ENCODE measurements around the gene TTC9.

TTC9 gene

DNA sequence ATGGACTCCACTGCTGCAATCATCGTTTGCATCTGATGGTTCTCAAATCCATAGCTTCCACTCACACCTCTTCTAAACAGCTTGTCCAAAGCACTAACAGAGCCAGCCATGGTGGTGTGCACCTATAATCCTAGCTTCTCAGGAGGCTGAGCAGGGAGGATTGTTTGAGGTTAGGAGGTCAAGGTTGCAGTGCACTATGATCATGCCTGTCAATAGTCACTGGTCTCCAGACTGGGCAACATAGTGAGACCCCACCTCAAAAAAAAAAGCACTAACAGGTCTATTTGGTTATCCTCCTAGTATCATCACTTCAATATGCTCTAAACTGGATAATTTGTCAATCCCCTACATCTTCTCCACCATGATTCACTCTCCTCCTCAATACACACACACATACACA, 63.2 kb downstream of the TTC9 start:
- TF ChIP-seq, protein P1, sequence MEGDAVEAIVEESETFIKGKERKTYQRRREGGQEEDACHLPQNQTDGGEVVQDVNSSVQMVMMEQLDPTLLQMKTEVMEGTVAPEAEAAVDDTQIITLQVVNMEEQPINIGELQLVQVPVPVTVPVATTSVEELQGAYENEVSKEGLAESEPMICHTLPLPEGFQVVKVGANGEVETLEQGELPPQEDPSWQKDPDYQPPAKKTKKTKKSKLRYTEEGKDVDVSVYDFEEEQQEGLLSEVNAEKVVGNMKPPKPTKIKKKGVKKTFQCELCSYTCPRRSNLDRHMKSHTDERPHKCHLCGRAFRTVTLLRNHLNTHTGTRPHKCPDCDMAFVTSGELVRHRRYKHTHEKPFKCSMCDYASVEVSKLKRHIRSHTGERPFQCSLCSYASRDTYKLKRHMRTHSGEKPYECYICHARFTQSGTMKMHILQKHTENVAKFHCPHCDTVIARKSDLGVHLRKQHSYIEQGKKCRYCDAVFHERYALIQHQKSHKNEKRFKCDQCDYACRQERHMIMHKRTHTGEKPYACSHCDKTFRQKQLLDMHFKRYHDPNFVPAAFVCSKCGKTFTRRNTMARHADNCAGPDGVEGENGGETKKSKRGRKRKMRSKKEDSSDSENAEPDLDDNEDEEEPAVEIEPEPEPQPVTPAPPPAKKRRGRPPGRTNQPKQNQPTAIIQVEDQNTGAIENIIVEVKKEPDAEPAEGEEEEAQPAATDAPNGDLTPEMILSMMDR (IDR thresholded peaks at IDR 0.05; ENCODE audit: low read depth, low read length) = no peak
- no peak overlapping the region for H3K4me3 ChIP-seq (replicated peaks in 1 of 2; ENCODE audit: low read depth in 2 of 2, low read length in 2 of 2)
- DNase-seq (ENCODE audit: low read depth in 2 of 2) = no peak

DNA sequence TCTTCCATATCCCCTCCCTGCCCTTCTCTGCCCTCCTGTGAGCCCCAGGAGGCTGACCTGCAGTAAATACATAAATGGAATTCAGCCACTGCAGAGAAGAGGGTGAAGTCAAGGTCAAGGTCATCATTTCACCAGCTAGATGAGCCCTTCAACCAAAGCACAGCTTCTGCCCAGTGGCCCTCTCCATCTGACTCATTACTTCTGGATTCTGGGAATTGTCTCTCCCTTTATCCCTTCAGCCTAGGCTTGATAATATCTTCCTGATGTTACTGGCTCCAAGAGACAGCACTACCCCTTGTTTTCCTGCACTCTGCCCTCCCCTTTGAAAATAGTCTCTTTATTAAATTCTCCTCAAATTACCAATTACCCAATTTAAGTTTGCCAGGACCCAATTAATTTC, 64.5 kb downstream of the TTC9 start:
- no peak for DNase-seq (ENCODE audit: low read depth in 2 of 2)
- TF ChIP-seq, protein P1 (IDR thresholded peaks at IDR 0.05; ENCODE audit: low read depth, low read length) = no peak
- H3K4me3 ChIP-seq (replicated peaks in 1 of 2; ENCODE audit: low read depth in 2 of 2, low read length in 2 of 2) = no peak overlapping the region

DNA sequence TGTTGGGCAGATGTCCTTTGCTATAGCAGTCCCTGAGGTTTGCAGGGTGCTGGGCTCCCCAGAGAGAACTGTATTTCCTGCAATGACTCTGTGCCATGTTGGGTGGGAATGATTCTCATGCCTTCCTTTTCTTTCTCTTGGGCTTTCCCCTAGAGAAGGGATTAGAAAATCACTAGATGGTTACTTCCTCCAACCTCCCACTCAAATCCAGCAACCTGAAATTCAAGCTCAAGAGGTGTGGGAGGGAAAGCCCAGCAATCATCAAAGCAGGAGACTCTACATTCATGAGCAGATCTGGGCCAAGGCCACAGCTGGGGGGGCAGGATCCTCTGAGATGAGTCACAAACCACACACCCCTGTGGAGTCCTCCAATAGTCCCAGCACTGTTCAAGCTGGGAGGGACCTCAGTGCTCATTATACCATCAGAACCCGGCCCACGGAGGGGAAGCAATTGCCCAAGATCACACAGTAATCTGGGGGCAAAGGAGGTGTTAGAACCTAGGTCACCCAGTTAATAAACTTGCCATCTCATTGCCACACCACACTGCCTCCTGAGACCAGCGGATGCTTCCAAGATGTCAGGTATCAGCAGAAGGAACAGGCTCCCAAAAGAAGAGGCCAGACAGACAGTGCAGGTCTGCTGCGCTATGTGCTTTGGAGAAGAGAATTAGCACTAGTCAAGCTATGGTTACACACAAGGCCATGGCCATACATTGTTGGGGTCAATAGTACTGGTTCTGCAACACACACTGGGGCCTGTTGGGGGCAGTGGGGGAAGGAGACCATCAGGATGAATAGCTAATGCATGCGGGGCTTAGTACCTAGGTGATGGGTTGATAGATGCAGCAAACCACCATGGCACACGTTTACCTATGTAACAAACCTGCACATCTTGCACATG, 65.7 kb downstream of the TTC9 start:
- TF ChIP-seq, protein P1 (IDR thresholded peaks at IDR 0.05; ENCODE audit: low read depth, low read length) = no peak
- DNase-seq (ENCODE audit: low read depth in 2 of 2) = peak; percentile 6 to 36
- H3K4me3 ChIP-seq (replicated peaks in 1 of 2; ENCODE audit: low read depth in 2 of 2, low read length in 2 of 2) = no peak overlapping the region

DNA sequence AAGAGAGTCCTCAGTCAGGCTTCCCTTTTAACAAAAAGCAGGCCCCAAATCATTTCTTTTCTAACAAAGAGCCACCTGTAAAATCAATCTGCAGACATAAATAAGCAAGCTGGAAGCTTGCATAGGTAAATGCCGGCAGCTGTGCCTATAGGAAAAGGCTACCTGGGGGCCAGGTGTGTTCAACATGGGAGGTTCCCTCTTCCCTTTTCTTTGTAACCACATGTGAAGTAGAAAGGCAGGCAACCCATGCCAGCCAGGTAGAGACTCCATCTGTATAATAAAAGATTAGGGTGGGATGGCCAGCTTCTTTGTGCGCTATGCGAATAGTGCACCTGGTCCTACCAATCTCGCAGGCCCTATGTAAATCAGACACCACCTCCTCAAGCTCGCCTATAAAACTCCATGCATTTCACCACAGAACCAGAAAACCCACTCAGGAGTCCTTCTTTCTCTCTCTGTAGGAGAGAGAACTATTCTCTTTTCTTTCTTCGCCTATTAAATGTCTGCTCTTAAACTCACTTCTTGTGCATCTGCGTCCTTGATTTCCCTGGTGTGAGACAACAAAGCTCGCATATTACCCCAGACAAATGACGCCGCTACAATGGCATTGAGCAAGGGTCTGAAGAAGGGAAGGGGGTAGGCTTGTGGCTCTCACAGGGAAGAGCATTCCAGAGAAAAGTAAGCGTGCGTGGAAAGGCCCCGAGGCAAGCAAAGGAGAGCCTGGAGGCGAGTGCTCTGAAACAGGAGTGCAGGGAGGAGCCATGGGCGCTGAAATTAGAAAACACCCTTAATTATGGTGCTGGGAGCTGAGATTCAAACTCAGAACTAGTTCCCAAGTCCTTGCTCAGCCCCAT, 67.2 kb downstream of the TTC9 start:
- DNase-seq (ENCODE audit: low read depth in 2 of 2) = no peak
- H3K4me3 ChIP-seq (replicated peaks in 1 of 2; ENCODE audit: low read depth in 2 of 2, low read length in 2 of 2) = no peak overlapping the region
- TF ChIP-seq, protein P1 (IDR thresholded peaks at IDR 0.05; ENCODE audit: low read depth, low read length) = no peak

DNA sequence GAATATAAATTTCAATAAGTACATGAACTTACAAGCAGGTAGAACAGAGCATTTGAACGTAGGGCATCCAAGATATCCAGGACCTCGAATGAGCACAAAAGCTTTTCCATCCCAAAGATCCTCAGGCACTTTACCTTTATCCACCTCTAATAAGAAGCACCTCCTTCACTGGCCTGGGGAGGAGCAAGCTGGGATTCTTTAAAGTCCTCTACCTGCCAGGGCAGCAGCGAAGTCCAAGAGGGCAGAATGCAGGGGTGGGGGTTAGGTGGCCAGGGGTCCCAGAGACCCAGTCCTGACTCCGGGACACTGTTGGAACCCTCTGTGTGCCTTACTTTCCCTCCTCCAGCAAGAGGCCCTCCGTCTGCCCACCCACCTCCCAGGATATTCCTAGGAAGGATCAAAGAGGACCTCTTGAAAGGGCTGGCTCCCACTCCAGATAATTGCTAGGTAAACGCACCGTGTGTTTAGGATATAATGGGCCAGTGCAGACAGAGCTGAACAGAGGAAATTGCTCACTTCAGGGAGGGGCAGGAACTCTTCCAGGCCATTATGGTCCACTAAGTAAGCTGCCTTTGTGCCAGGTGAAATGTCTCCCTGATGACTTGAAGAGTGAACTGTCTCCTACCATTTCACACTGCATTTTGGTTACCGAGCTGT, 68.1 kb downstream of the TTC9 start:
- TF ChIP-seq, protein P1 (IDR thresholded peaks at IDR 0.05; ENCODE audit: low read depth, low read length) = no peak
- DNase-seq (ENCODE audit: low read depth in 2 of 2) = no peak
- H3K4me3 ChIP-seq (replicated peaks in 1 of 2; ENCODE audit: low read depth in 2 of 2, low read length in 2 of 2) = no peak overlapping the region

DNA sequence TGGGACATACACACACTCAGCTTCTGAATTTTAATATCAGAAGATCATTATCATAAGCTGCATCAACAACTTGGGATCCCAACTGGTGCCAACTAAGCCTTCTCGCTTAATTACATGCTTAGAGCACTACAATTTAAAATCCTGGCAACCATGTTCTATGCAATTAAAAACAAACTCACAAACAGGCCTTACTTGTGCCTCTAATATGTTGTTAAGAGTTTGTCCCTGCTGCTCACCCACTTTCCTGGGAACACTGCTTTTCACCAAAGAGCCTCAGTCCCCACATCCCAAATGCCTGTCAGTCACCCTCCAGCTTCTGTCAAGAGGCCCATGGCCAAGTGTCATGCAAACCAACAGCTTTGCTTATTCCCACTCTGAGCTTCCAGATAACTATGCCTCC, 69.7 kb downstream of the TTC9 start:
- TF ChIP-seq, protein P1 (IDR thresholded peaks at IDR 0.05; ENCODE audit: low read depth, low read length) = no peak
- no peak for DNase-seq (ENCODE audit: low read depth in 2 of 2)
- H3K4me3 ChIP-seq (replicated peaks in 1 of 2; ENCODE audit: low read depth in 2 of 2, low read length in 2 of 2) = no peak overlapping the region

Measured in cardiac fibroblast (primary cell).